ENCODE results near the gene RELN.
"Not testable (repeated sequence)": the region's sequence is repeated elsewhere in the genome, so short reads cannot be mapped to it uniquely, and the experiment has no call there.

Gene RELN

DNA sequence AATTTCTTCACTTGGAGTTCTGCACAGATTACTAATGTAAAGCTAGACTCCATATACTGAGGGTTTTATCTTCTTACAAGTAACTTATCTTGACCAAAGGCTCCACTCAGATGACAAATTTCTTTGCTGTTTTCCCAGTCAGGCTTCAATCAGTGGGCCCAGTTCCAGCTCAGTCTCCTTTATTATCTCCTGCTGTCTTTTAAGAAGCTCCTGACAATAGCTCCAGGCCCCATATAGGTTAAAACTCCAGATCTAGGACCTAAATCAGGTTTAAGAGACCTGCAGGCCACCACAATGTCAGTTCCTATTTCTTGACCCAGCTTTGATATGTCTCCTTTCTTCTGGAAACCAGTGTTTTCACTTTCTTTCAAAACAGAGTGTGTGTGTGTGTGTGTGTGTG lies 165.2 kb downstream of the RELN start:
- Histone ChIP-seq H3K27ac (no peak overlapping the region), H3K4me3 (no peak overlapping the region)
- no peak for DNase-seq (ENCODE audit: low spot score)
- TF ChIP-seq, protein P1, sequence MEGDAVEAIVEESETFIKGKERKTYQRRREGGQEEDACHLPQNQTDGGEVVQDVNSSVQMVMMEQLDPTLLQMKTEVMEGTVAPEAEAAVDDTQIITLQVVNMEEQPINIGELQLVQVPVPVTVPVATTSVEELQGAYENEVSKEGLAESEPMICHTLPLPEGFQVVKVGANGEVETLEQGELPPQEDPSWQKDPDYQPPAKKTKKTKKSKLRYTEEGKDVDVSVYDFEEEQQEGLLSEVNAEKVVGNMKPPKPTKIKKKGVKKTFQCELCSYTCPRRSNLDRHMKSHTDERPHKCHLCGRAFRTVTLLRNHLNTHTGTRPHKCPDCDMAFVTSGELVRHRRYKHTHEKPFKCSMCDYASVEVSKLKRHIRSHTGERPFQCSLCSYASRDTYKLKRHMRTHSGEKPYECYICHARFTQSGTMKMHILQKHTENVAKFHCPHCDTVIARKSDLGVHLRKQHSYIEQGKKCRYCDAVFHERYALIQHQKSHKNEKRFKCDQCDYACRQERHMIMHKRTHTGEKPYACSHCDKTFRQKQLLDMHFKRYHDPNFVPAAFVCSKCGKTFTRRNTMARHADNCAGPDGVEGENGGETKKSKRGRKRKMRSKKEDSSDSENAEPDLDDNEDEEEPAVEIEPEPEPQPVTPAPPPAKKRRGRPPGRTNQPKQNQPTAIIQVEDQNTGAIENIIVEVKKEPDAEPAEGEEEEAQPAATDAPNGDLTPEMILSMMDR (IDR thresholded peaks at IDR 0.05) = no peak

DNA sequence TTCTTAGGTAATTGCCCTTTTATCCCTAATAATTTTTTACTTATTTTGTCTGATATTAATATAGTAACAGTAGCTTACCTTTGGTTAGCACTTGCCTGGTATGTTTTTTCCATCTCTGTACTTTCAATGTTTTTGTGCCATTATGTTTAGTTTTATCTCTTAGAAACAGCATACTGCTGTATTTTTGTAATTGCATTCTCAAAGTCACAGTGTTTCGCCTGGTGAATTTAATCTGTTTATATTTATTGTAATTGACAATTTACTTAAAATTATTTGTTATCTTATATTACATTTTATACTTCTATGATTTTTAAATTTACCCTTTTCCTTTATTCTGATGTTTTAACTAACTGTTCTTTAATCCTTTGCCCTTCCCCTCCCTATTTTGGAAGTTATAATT lies 166.4 kb downstream of the RELN start:
- DNase-seq (ENCODE audit: low spot score) = no peak
- no peak overlapping the region for H3K4me3 ChIP-seq
- TF ChIP-seq, protein P1 (IDR thresholded peaks at IDR 0.05) = no peak
- H3K27ac ChIP-seq = no peak overlapping the region

DNA sequence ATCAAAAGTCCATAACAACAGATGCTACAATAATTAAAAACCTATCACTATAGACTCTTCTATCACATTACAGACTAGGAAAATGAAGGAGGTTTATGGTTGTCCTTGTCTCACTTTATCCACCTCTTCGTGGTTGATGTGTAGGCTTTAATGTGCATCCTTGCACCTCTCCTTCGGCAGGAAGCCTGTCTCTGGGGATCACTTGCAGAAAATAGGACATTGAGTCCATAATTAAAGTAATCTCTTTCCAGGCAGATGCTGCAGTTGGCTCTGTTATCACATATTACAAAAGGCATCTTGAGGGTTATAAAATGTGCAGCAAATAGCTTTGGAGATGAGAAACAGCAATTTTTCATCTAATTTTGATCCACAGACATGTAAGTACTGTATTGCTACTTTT lies 168.4 kb downstream of the RELN start:
- no peak for DNase-seq (ENCODE audit: low spot score)
- TF ChIP-seq, protein P1 (IDR thresholded peaks at IDR 0.05) = no peak
- H3K4me3 ChIP-seq = no peak overlapping the region
- no peak overlapping the region for H3K27ac ChIP-seq

DNA sequence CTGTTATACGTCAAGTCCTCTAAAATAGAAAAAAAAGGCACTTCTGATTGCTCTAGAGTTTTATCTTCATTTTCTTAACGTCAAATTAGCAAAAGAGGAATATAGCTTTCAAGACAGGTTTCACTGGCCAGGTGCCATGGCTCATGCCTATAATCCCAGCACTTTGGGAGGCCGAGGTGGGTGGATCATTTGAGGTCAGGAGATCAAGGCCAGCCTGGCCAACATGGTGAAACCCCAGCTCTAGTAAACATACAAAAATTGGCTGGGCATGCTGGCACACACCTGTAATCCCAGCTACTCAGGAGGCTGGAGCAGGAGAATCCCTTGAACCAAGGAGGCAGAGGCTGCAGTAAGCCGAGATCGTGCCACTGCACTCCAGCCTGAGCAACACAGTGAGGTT lies 173.5 kb downstream of the RELN start:
- H3K27ac ChIP-seq; H3K4me3 ChIP-seq; DNase-seq (ENCODE audit: low spot score): not testable (repeated sequence)

DNA sequence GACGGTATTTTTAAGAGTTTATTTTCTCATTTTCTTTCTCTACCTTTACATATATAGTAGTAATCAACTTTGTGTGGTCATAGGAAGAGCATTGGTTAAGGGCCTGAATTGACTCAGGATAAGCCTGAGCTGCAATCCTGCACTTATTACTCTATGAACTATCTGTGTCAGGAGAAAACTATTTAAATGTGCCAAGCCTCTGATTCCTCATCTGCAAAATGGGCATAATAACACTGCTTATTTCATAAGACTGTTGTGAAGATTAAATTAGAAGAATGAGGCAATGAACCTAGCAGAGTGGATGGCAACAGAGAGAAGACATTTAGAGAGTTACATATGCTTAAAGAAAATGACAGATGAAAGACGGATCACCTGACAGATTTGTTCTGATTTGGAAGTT lies 175.5 kb downstream of the RELN start:
- TF ChIP-seq, protein P1 (IDR thresholded peaks at IDR 0.05) = no peak
- DNase-seq (ENCODE audit: low spot score) = no peak

DNA sequence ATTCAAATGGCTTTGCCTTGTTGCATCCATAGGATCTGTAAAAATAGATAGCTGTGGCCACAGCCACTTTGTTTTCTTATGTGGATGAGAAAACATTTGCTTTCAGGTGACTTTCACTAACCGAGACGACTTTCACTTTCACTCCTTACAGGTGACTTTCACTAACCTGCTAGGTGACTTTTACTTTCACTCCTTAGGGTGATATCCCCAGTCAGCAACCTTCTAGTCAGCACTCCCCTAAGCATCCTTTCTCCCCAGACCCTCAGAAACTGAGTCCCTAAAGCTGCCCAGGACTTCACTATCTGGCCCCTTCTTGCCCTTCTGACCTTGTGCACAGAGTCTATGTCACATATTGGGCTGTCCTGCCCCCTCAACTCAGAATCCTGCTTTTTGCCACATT lies 177.5 kb downstream of the RELN start:
- Histone ChIP-seq H3K4me3 (no peak overlapping the region), H3K27ac (no peak overlapping the region)
- TF ChIP-seq, protein P1 (IDR thresholded peaks at IDR 0.05) = no peak
- no peak for DNase-seq (ENCODE audit: low spot score)

More for the DNA sequence above, 175.5 kb downstream of the RELN start:
- H3K27ac ChIP-seq = no peak overlapping the region
- H3K4me3 ChIP-seq = no peak overlapping the region

DNA sequence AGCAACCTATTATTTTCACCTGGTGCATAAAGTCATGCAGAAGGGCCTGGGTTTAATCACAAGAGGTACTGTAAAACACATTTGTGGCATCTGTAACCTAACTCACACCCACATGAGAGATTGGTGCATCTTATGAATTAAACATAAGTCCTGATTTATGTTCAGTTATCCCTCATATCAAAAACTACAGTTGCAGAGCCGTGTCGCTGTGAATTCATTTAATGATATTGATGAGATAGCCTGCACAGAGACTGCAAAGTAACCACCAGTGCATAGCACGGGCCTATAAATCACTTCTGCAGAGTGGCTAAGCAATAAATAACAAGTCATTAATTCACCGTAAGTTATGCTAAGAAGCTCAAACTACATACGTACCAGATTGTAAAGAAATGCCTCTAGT lies 178.2 kb downstream of the RELN start:
- DNase-seq (ENCODE audit: low spot score) = no peak
- Histone ChIP-seq H3K4me3 (no peak overlapping the region), H3K27ac (no peak overlapping the region)
- TF ChIP-seq, protein P1 (IDR thresholded peaks at IDR 0.05) = no peak
